ENCODE measurements around the gene POMT1. TPM values are rescaled to one million over a fixed set of nuclear protein-coding genes. Genes with fewer than 3 reads are reported as not detected.
A peak's percentile ranks its signal among the peaks of the same experiment; 100 is the strongest.

Gene POMT1
- total RNA-seq, 2 experiments from 2014 or later = 50.1 to 50.5 TPM

DNA sequence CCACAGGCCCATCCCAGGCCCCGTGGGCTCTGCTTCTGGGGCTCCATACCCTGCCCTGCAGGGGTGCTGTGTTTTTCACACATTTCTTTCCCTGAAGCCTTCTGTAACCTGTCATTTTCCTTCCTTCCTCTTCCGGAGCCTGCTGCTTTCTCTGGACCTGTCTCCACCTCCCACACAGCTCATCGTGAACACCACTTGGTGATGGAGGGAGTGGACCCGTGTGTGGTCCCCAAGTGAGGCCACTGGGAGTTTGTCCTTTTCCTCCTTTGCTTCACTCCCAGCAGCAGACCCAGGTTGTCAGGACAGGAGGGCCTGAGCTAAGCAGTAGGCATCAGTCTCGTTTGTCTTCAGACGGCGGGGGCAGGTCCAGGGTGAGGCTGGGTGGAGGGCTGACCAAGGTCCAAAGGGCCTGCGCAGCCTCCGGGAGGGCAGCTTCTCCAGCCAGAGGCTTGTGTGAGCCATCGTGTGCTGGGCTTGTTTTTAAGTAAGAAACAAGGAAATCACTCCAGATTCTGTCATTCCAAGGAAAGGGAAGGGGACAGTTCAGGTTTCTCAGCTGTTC lies 5.8 kb upstream of the POMT1 start:
- Mint-ChIP-seq H3K27me3 (no peaks in the 10 kb centered on the region), H3K36me3 (ENCODE audit: low read depth) (peaks cover 80% of the 10 kb centered on the region), H3K9me3 (no peaks in the 10 kb centered on the region), H3K4me1 (ENCODE audit: low read depth) (peaks cover 49% of the 10 kb centered on the region), H3K4me3 (no peak overlapping the region), H3K27ac (peak overlapping the region; percentile 90)
- ChIA-PET POLR2A (no interaction called here), CTCF (no interaction called here)
- no peaks in the 10 kb centered on the region for H3K9me3 ChIP-seq (ENCODE audit: control insufficient read depth in 1 of 2, insufficient read depth in 1 of 2, low read length in 2 of 2)
- peaks cover 46% of the 10 kb centered on the region for H3K4me1 ChIP-seq (ENCODE audit: insufficient read depth, low read length)
- H3K4me3 ChIP-seq (ENCODE audit: low read length) = no peak overlapping the region
- no peak overlapping the region for H3K27ac ChIP-seq (ENCODE audit: low read depth in 1 of 2, low read length in 2 of 2)
- H3K27me3 ChIP-seq (ENCODE audit: control insufficient read depth in 1 of 2, insufficient read depth in 2 of 2, low read length in 2 of 2) = no peaks in the 10 kb centered on the region
- DNase-seq (no peak), ATAC-seq (ENCODE audit: poor library complexity) (no peak)
- intact Hi-C loops (cut with DNase I, micrococcal nuclease) = loop anchor here in 1 of 2 experiments (5.0 kb wide), 1 partner anchor 100 kb away; no protein-coding TSS in a partner anchor
- H3K36me3 ChIP-seq (ENCODE audit: insufficient read depth, low read length) = peaks cover 71% of the 10 kb centered on the region
- TF ChIP-seq, protein P1, sequence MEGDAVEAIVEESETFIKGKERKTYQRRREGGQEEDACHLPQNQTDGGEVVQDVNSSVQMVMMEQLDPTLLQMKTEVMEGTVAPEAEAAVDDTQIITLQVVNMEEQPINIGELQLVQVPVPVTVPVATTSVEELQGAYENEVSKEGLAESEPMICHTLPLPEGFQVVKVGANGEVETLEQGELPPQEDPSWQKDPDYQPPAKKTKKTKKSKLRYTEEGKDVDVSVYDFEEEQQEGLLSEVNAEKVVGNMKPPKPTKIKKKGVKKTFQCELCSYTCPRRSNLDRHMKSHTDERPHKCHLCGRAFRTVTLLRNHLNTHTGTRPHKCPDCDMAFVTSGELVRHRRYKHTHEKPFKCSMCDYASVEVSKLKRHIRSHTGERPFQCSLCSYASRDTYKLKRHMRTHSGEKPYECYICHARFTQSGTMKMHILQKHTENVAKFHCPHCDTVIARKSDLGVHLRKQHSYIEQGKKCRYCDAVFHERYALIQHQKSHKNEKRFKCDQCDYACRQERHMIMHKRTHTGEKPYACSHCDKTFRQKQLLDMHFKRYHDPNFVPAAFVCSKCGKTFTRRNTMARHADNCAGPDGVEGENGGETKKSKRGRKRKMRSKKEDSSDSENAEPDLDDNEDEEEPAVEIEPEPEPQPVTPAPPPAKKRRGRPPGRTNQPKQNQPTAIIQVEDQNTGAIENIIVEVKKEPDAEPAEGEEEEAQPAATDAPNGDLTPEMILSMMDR (IDR thresholded peaks at IDR 0.05) = no peak

DNA sequence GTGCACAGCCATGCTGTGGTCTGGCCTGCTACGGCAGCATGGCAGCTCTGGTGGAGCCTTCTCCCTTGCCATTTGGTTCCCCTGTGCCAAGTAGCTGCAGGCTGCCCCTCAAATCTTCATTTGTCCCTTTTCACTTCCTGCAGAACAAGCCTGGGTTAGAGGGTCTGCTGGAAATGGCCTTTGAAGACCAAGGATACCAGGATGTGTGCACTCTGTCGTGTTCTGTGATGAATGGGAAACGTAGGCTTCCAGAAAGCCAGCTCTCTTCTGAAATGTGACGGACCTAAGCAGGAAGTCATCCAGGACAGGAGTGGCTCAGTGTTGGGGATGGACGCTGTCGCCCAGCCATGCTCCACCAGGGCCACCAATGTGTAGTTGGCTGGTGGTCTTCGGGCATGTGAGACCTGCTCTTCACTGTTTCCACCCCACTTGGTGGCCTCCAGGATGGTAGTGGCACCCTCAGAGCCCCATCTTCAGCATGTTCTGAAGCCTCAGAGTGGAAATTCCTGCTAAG lies 3.4 kb upstream of the POMT1 start:
- Mint-ChIP-seq H3K4me3 (peak overlapping the region; percentile 77), H3K27ac (peak overlapping the region; percentile 90), H3K27me3 (no peaks in the 10 kb centered on the region), H3K36me3 (ENCODE audit: low read depth) (peaks cover 71% of the 10 kb centered on the region), H3K4me1 (ENCODE audit: low read depth) (peaks cover 64% of the 10 kb centered on the region), H3K9me3 (no peaks in the 10 kb centered on the region)
- ATAC-seq (ENCODE audit: poor library complexity) (no peak), DNase-seq (no peak)
- peaks cover 47% of the 10 kb centered on the region for H3K36me3 ChIP-seq (ENCODE audit: insufficient read depth, low read length)
- TF ChIP-seq, protein P1 (IDR thresholded peaks at IDR 0.05) = no peak
- ChIA-PET POLR2A (interaction anchor here (1.1 to 1.9 kb wide), 9 partner anchors 14 to 243 kb away, joined by 3 to 12 read pairs (median 5); no protein-coding TSS in a partner anchor), CTCF (interaction anchor here (1.3 kb wide), 1 partner anchor 92 kb away, joined by 3 read pairs; no protein-coding TSS in a partner anchor)
- H3K4me3 ChIP-seq (ENCODE audit: low read length) = no peak overlapping the region
- intact Hi-C loops (cut with DNase I, micrococcal nuclease) = loop anchor here in 1 of 2 experiments (2.0 to 5.0 kb wide), 2 partner anchors 21 to 102 kb away; no protein-coding TSS in a partner anchor
- peaks cover 65% of the 10 kb centered on the region for H3K4me1 ChIP-seq (ENCODE audit: insufficient read depth, low read length)
- H3K9me3 ChIP-seq (ENCODE audit: control insufficient read depth in 1 of 2, insufficient read depth in 1 of 2, low read length in 2 of 2) = no peaks in the 10 kb centered on the region
- peak overlapping the region; percentile 76 to 87 for H3K27ac ChIP-seq (ENCODE audit: low read depth in 1 of 2, low read length in 2 of 2)
- no peaks in the 10 kb centered on the region for H3K27me3 ChIP-seq (ENCODE audit: control insufficient read depth in 1 of 2, insufficient read depth in 2 of 2, low read length in 2 of 2)

DNA sequence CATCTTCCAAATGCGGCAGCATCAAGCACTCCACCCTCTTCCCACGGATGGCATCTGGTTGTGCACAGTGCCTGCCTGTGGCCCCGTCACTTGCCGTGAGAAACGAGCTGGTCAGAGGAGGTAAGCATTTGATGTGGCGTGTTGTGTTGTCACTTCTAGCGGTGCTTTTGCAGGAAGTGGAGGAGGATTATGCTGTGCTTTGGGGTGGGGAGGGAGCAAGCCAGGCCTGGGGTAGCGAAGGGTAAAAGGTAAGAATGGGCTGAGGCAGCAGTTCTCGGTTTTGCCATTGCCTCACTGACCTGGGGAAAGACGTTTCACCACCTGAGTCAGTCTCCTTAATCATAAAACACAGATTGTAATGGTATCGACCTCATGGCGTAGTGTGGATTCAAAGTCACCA lies 2.3 kb upstream of the POMT1 start:
- H3K27ac Mint-ChIP-seq = peak overlapping the region; percentile 90
- peaks cover 72% of the 10 kb centered on the region for H3K4me1 Mint-ChIP-seq (ENCODE audit: low read depth)

More for the DNA sequence above, 2.3 kb upstream of the POMT1 start:
- no peaks in the 10 kb centered on the region for H3K9me3 ChIP-seq (ENCODE audit: control insufficient read depth in 1 of 2, insufficient read depth in 1 of 2, low read length in 2 of 2)
- H3K36me3 ChIP-seq (ENCODE audit: insufficient read depth, low read length) = peaks cover 37% of the 10 kb centered on the region
- Mint-ChIP-seq H3K4me3 (peak overlapping the region; percentile 85), H3K9me3 (no peaks in the 10 kb centered on the region), H3K27me3 (no peaks in the 10 kb centered on the region), H3K36me3 (ENCODE audit: low read depth) (peaks cover 66% of the 10 kb centered on the region)
- H3K27ac ChIP-seq (ENCODE audit: low read depth in 1 of 2, low read length in 2 of 2) = peak overlapping the region; percentile 76 to 87
- ChIA-PET CTCF (interaction anchor here (1.2 to 1.3 kb wide), 2 partner anchors 93 to 150 kb away, joined by 3 read pairs; no protein-coding TSS in a partner anchor), POLR2A (interaction anchor here (0.7 to 1.9 kb wide), 24 partner anchors 10 to 741 kb away, joined by 3 to 12 read pairs (median 5); partner anchors contain the start of genes FAM78A, NUP214, RAPGEF1 and UCK1)
- intact Hi-C loops (cut with DNase I, micrococcal nuclease) = loop anchor here in 1 of 2 experiments (5.0 kb wide), 2 partner anchors 37 to 247 kb away; no protein-coding TSS in a partner anchor
- TF ChIP-seq, protein P1 (IDR thresholded peaks at IDR 0.05) = no peak
- H3K27me3 ChIP-seq (ENCODE audit: control insufficient read depth in 1 of 2, insufficient read depth in 2 of 2, low read length in 2 of 2) = no peaks in the 10 kb centered on the region
- H3K4me3 ChIP-seq (ENCODE audit: low read length) = peak overlapping the region; percentile 19
- DNase-seq (peak; percentile 42 to 95 (median 68)), ATAC-seq (ENCODE audit: poor library complexity) (peak; percentile 67)
- H3K4me1 ChIP-seq (ENCODE audit: insufficient read depth, low read length) = peaks cover 71% of the 10 kb centered on the region

Data from CD4-positive, alpha-beta T cell (primary cell).